ENCODE results near the gene VWF. TPM values are rescaled to one million over a fixed set of nuclear protein-coding genes. Genes with fewer than 3 reads are reported as not detected.

VWF gene
- total and polyA plus RNA-seq, 2 of the 13 experiments (the other 11 are each of a cell fraction or from before 2014, with no cell fraction given), result 0.20 to 0.25 TPM

DNA sequence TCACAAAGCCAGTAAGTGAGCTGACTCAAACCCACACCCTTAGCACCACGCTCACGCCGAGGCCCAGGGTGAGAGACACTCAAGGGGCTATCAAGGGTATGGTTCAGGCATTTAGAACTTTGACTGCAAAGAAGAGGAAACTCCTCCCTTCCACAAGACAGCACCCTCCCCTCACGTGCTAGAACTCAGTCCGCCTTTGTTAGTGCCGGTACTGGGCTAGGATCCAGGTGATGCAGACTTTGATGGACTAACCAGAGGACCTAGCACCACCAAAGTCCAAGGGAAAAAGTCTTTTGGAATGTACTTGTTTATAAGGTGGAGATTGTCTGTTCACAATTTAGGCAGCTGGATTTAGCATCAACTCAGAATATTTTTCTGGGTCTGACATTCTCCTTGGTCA lies 33.7 kb downstream of the VWF start (continued):
- TF ChIP-seq ZNF562 (CRISPR knock-in tag; IDR thresholded peaks at IDR 0.05; ENCODE audit: borderline replicate concordance) (no peak), EED (CRISPR knock-in tag; IDR thresholded peaks at IDR 0.05) (no peak), ZNF24 (IDR thresholded peaks at IDR 0.05) (no peak), ZNF839 (CRISPR knock-in tag; IDR thresholded peaks at IDR 0.05; ENCODE audit: borderline replicate concordance) (no peak), CREM (IDR thresholded peaks at IDR 0.05) (no peak), CREM (CRISPR knock-in tag; IDR thresholded peaks at IDR 0.05) (no peak), SOX6 (IDR thresholded peaks at IDR 0.05) (no peak), SOX6 (CRISPR knock-in tag; IDR thresholded peaks at IDR 0.05) (peak; percentile 51), SOX13 (IDR thresholded peaks at IDR 0.05) (no peak), SOX13 (CRISPR knock-in tag; conservative IDR thresholded peaks at IDR 0.05 in 1 of 2, IDR thresholded peaks at IDR 0.05 in 1 of 2) (peak in 1 of 2 experiments; percentile 43; a peak in 1 of 4 replicates), NPAS2 (CRISPR knock-in tag; IDR thresholded peaks at IDR 0.05; ENCODE audit: borderline replicate concordance) (no peak), HNF4G (IDR thresholded peaks at IDR 0.05; ENCODE audit: borderline replicate concordance, low read depth, low read length) (no peak), HNF4G (CRISPR knock-in tag; IDR thresholded peaks at IDR 0.05; ENCODE audit: borderline replicate concordance, low read depth) (no peak), MYNN (CRISPR knock-in tag; IDR thresholded peaks at IDR 0.05; ENCODE audit: low read depth) (no peak), SALL1 (CRISPR knock-in tag; IDR thresholded peaks at IDR 0.05) (peak; percentile 23; the same call in 1 of the 2 replicates), RXRA (CRISPR knock-in tag; IDR thresholded peaks at IDR 0.05) (no peak), WIZ (CRISPR knock-in tag; IDR thresholded peaks at IDR 0.05) (no peak), SOX5 (CRISPR knock-in tag; IDR thresholded peaks at IDR 0.05; ENCODE audit: borderline replicate concordance) (peak; percentile 59), ASH2L (IDR thresholded peaks at IDR 0.05; ENCODE audit: insufficient read length, low read depth, low read length) (no peak)
- TF ChIP-seq, protein P1, sequence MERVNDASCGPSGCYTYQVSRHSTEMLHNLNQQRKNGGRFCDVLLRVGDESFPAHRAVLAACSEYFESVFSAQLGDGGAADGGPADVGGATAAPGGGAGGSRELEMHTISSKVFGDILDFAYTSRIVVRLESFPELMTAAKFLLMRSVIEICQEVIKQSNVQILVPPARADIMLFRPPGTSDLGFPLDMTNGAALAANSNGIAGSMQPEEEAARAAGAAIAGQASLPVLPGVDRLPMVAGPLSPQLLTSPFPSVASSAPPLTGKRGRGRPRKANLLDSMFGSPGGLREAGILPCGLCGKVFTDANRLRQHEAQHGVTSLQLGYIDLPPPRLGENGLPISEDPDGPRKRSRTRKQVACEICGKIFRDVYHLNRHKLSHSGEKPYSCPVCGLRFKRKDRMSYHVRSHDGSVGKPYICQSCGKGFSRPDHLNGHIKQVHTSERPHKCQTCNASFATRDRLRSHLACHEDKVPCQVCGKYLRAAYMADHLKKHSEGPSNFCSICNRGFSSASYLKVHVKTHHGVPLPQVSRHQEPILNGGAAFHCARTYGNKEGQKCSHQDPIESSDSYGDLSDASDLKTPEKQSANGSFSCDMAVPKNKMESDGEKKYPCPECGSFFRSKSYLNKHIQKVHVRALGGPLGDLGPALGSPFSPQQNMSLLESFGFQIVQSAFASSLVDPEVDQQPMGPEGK (CRISPR knock-in tag; IDR thresholded peaks at IDR 0.05), result no peak
- TF ChIP-seq, protein P2, sequence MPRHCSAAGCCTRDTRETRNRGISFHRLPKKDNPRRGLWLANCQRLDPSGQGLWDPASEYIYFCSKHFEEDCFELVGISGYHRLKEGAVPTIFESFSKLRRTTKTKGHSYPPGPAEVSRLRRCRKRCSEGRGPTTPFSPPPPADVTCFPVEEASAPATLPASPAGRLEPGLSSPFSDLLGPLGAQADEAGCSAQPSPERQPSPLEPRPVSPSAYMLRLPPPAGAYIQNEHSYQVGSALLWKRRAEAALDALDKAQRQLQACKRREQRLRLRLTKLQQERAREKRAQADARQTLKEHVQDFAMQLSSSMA (CRISPR knock-in tag; IDR thresholded peaks at IDR 0.05), result no peak
- TF ChIP-seq, protein P3, sequence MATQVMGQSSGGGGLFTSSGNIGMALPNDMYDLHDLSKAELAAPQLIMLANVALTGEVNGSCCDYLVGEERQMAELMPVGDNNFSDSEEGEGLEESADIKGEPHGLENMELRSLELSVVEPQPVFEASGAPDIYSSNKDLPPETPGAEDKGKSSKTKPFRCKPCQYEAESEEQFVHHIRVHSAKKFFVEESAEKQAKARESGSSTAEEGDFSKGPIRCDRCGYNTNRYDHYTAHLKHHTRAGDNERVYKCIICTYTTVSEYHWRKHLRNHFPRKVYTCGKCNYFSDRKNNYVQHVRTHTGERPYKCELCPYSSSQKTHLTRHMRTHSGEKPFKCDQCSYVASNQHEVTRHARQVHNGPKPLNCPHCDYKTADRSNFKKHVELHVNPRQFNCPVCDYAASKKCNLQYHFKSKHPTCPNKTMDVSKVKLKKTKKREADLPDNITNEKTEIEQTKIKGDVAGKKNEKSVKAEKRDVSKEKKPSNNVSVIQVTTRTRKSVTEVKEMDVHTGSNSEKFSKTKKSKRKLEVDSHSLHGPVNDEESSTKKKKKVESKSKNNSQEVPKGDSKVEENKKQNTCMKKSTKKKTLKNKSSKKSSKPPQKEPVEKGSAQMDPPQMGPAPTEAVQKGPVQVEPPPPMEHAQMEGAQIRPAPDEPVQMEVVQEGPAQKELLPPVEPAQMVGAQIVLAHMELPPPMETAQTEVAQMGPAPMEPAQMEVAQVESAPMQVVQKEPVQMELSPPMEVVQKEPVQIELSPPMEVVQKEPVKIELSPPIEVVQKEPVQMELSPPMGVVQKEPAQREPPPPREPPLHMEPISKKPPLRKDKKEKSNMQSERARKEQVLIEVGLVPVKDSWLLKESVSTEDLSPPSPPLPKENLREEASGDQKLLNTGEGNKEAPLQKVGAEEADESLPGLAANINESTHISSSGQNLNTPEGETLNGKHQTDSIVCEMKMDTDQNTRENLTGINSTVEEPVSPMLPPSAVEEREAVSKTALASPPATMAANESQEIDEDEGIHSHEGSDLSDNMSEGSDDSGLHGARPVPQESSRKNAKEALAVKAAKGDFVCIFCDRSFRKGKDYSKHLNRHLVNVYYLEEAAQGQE (IDR thresholded peaks at IDR 0.05; ENCODE audit: borderline replicate concordance in 1 of 2, low read depth in 1 of 2, low read length in 2 of 2), result no peak
- TF ChIP-seq, protein P4, sequence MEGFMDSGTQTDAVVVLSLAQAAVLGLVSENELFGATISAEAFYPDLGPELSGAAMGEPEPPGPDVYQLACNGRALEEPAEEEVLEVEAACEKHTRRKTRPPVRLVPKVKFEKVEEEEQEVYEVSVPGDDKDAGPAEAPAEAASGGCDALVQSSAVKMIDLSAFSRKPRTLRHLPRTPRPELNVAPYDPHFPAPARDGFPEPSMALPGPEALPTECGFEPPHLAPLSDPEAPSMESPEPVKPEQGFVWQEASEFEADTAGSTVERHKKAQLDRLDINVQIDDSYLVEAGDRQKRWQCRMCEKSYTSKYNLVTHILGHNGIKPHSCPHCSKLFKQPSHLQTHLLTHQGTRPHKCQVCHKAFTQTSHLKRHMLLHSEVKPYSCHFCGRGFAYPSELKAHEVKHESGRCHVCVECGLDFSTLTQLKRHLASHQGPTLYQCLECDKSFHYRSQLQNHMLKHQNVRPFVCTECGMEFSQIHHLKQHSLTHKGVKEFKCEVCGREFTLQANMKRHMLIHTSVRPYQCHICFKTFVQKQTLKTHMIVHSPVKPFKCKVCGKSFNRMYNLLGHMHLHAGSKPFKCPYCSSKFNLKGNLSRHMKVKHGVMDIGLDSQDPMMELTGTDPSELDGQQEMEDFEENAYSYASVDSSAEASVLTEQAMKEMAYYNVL (CRISPR knock-in tag; IDR thresholded peaks at IDR 0.05; ENCODE audit: borderline replicate concordance), result no peak

All from HepG2 (cell line).